Right atrium auricular region (tissue), 2 donors: ENCODE results near the gene DCAF15. TPM values are rescaled to one million over a fixed set of nuclear protein-coding genes. Genes with fewer than 3 reads are reported as not detected.
"Not testable (repeated sequence)": the region's sequence is repeated elsewhere in the genome, so short reads cannot be mapped to it uniquely, and the experiment has no call there.

Source experiments
- DNase-seq: peaks from one replicate; pipeline ENCODE4 v3.0.0-alpha.2; 2019; ENCODE audit warnings: low spot score
- H3K27ac ChIP-seq, 2 donors: fragments of 200-600 bp; sonication (generic); 1 replicate in 1 of 2; 2 replicates in 1 of 2; pipeline ENCODE4 v1.5.1; 2016 to 2019
- H3K27me3 ChIP-seq, 2 donors: fragments of 200-600 bp; sonication (generic); one replicate each; pipeline versions ENCODE4 v1.5.1 to v1.6.0; 2017 to 2019
- H3K36me3 ChIP-seq: fragments of 200-600 bp; sonication (generic); one replicate; pipeline ENCODE4 v1.5.1; 2016
- H3K4me1 ChIP-seq, 2 donors: fragments of 200-600 bp; sonication (generic); one replicate each; pipeline versions ENCODE4 v1.5.1 to v1.6.0; 2017 to 2019
- H3K4me3 ChIP-seq, 2 donors: fragments of 200-600 bp; sonication (generic); 1 replicate in 1 of 2; 2 replicates in 1 of 2; pipeline ENCODE4 v1.5.1; 2017 to 2019; ENCODE audit warnings: mild to moderate bottlenecking in 1 of 2, moderate library complexity in 1 of 2
- H3K9me3 ChIP-seq, 2 donors: fragments of 200-600 bp; sonication (generic); one replicate each; pipeline ENCODE4 v1.5.1; 2019
- CTCF ChIP-seq, 2 donors: fragments of 200-600 bp; sonication (generic); IDR thresholded peaks; one replicate each; pipeline ENCODE4 v1.5.1; 2019; ENCODE audit warnings: antibody characterized with exemption in 2 of 2
- total RNA-seq, 2 donors: library from RNA; depleted of rRNA; stranded (reverse); fragments of >200 nt; gene quantifications; one replicate each; pipeline ENCODE4 v1.1.0, GENCODE V29; 2016

DCAF15 gene
- total RNA-seq, 2 donors from 2014 or later: 10.6 to 12.2 TPM

GRCh38 chr19:13965926-13966683 is 13.8 kb downstream of the DCAF15 start:
- peaks cover 58% of the 10 kb centered on the region for H3K36me3 ChIP-seq
- H3K9me3 ChIP-seq: no peaks in the 10 kb centered on the region
- H3K27ac ChIP-seq: no peak overlapping the region
- H3K27me3 ChIP-seq: no peaks in the 10 kb centered on the region
- no peak for DNase-seq
- no peak for TF ChIP-seq CTCF (IDR thresholded peaks at IDR 0.05)
- no peak overlapping the region for H3K4me3 ChIP-seq
- no peaks in the 10 kb centered on the region for H3K4me1 ChIP-seq

GRCh38 chr19:13966684-13967128 is 14.4 kb downstream of the DCAF15 start:
- no peak for DNase-seq
- TF ChIP-seq CTCF (IDR thresholded peaks at IDR 0.05): no peak
- H3K9me3 ChIP-seq: no peaks in the 10 kb centered on the region
- H3K27me3 ChIP-seq: no peaks in the 10 kb centered on the region
- H3K4me1 ChIP-seq: no peaks in the 10 kb centered on the region
- H3K4me3 ChIP-seq: no peak overlapping the region
- peaks cover 58% of the 10 kb centered on the region for H3K36me3 ChIP-seq
- no peak overlapping the region for H3K27ac ChIP-seq

GRCh38 chr19:13967206-13967605 is 14.9 kb downstream of the DCAF15 start:
- H3K4me3 ChIP-seq, DNase-seq, H3K27ac ChIP-seq, H3K4me1 ChIP-seq, H3K9me3 ChIP-seq, H3K27me3 ChIP-seq: not testable (repeated sequence)
- peaks cover 58% of the 10 kb centered on the region for H3K36me3 ChIP-seq

- H3K4me3 ChIP-seq: no peak overlapping the region
- H3K27ac ChIP-seq: no peak overlapping the region
- H3K9me3 ChIP-seq: no peaks in the 10 kb centered on the region
- DNase-seq: no peak
- H3K27me3 ChIP-seq: no peaks in the 10 kb centered on the region
- H3K4me1 ChIP-seq: no peaks in the 10 kb centered on the region
- no peak for TF ChIP-seq CTCF (IDR thresholded peaks at IDR 0.05)
- H3K36me3 ChIP-seq: peaks cover 65% of the 10 kb centered on the region
Measured at GRCh38 chr19:13968383-13968935, 16.1 kb downstream of the DCAF15 start.

GRCh38 chr19:13968999-13969398 is 16.7 kb downstream of the DCAF15 start:
- no peak for DNase-seq
- no peak for TF ChIP-seq CTCF (IDR thresholded peaks at IDR 0.05)

GRCh38 chr19:13969897-13970296 is 17.6 kb downstream of the DCAF15 start:
- Histone ChIP-seq H3K36me3 (peaks cover 62% of the 10 kb centered on the region), H3K4me3 (no peak overlapping the region), H3K9me3 (no peaks in the 10 kb centered on the region)

More at GRCh38 chr19:13968999-13969398, 16.7 kb downstream of the DCAF15 start:
- Histone ChIP-seq H3K4me1 (no peaks in the 10 kb centered on the region), H3K9me3 (no peaks in the 10 kb centered on the region), H3K4me3 (no peak overlapping the region), H3K27me3 (no peaks in the 10 kb centered on the region), H3K36me3 (peaks cover 67% of the 10 kb centered on the region), H3K27ac (no peak overlapping the region)

GRCh38 chr19:13971868-13972267 is 19.6 kb downstream of the DCAF15 start:
- H3K36me3 ChIP-seq: peaks cover 44% of the 10 kb centered on the region
- not testable (repeated sequence) for DNase-seq

More at GRCh38 chr19:13969897-13970296, 17.6 kb downstream of the DCAF15 start:
- Histone ChIP-seq H3K27me3 (no peaks in the 10 kb centered on the region), H3K4me1 (peaks cover 0 to under 1% of the 10 kb centered on the region in 2 donors), H3K27ac (no peak overlapping the region)
- DNase-seq: no peak
- TF ChIP-seq CTCF (IDR thresholded peaks at IDR 0.05): no peak

More at GRCh38 chr19:13971868-13972267, 19.6 kb downstream of the DCAF15 start:
- H3K9me3 ChIP-seq, H3K4me3 ChIP-seq, H3K27me3 ChIP-seq, H3K27ac ChIP-seq: not testable (repeated sequence)
- peaks cover 0 to 19% of the 10 kb centered on the region in 2 donors for H3K4me1 ChIP-seq
